Adrenal gland (tissue), 12 donors: Measurements from ENCODE around the gene DGKG. TPM values are rescaled to one million over a fixed set of nuclear protein-coding genes. Genes with fewer than 3 reads are reported as not detected.
A peak's percentile ranks its signal among the peaks of the same experiment; 100 is the strongest.

Source experiments
- DNase-seq, 7 donors: peaks; one replicate each; pipeline ENCODE4 v3.0.0-alpha.2; 2019 to 2020
- H3K27ac ChIP-seq, 5 donors: fragments of 200-600 bp; sonication (generic) in 4 of 5; 1 replicate in 3 of 5; 2 replicates in 2 of 5; pipeline versions ENCODE4 v1.5.1 to v1.8.0; 2016 to 2020; ENCODE audit warnings: mild to moderate bottlenecking in 1 of 5
- H3K27me3 ChIP-seq: fragments of 200-600 bp; 2 replicates; pipeline ENCODE4 v1.8.0; 2021
- H3K36me3 ChIP-seq, 2 donors: fragments of 200-600 bp; replicated peaks in 1 of 2; 1 replicate in 1 of 2; 2 replicates in 1 of 2; pipeline versions ENCODE4 v1.5.1 to v1.8.0; 2018 to 2022
- H3K4me1 ChIP-seq, 2 donors: fragments of 200-600 bp; replicated peaks in 1 of 2; 1 replicate in 1 of 2; 2 replicates in 1 of 2; pipeline versions ENCODE4 v1.5.1 to v1.8.0; 2018 to 2021
- H3K4me3 ChIP-seq, 4 donors: fragments of 200-600 bp; sonication (generic) in 3 of 4; one replicate each; pipeline ENCODE4 v1.5.1; 2016 to 2018
- H3K9me3 ChIP-seq, 3 donors: fragments of 200-600 bp; sonication (generic) in 1 of 3; replicated peaks in 1 of 3; 1 replicate in 2 of 3; 2 replicates in 1 of 3; pipeline versions ENCODE4 v1.5.1 to v1.8.0; 2016 to 2021
- POLR2A ChIP-seq, 2 donors: fragments of 450-650 bp; IDR thresholded peaks; one replicate each; pipeline ENCODE4 v1.6.1; 2017; ENCODE audit warnings: antibody characterized with exemption in 2 of 2, mild to moderate bottlenecking in 2 of 2, moderate library complexity in 1 of 2
- WGBS, 4 donors: extraction: QIAGEN DNeasy Blood & Tissue Kit in 2 of 4; methylation state at CpG; one replicate each; pipeline versions ENCODE4 v1.1.5 to v1.1.7; 2013 to 2017; 5-methylcytosine and 5-hydroxymethylcytosine counted together
- intact Hi-C, 2 donors: fragments of 100-400 bp; cut with DNase I; formaldehyde crosslinking; loops; one replicate each; pipeline versions ENCODE4 v1.14.1 to v1.15.0; 2022 to 2023
- polyA plus RNA-seq, 3 donors: library from polyadenylated mRNA; stranded (reverse); fragments of 200-250 nt in 2 of 3; fragments of 350-450 nt in 1 of 3; fragmentation: Illumina TruSeq in 1 of 3; extraction: RNeasy Lipid Tissue Mini Kit (QIAGEN cat#74804) in 1 of 3; gene quantifications; one replicate each; pipeline ENCODE4 v1.2.3, GENCODE V29; 2013 to 2014
- total RNA-seq, 9 donors: library from RNA; depleted of rRNA in 4 of 9; stranded (reverse); fragments of >200 nt in 4 of 9; fragments of 120-200 nt in 1 of 9; fragmentation: NEBNext Ultra II Directional in 1 of 9; extraction: Animal tissue kit (Norgen Biotek cat#: 25700) in 1 of 9; gene quantifications; one replicate each; pipeline versions ENCODE4 v1.1.0 to v1.2.4, GENCODE V29; 2013 to 2023
- TF ChIP-seq, protein P1 (sequence below), 6 experiments: fragments of 450-650 bp in 4 of 6; fragments of 200-600 bp in 2 of 6; sonication (generic) in 1 of 6; IDR thresholded peaks; 1 replicate in 5 of 6; 2 replicates in 1 of 6; pipeline versions ENCODE4 v1.5.1 to v1.8.0; 2016 to 2021; ENCODE audit warnings: antibody characterized with exemption in 6 of 6, mild to moderate bottlenecking in 2 of 6, moderate library complexity in 1 of 6
- donor health status: healthy with polysubstance abuse.
- donor health status: Bipolar disorder and iron deficiency.
- donor health status: DM: yes; HTN: yes; CAD: no.
- donor health status: DM: no; HTN: no; CAD: no.
- donor health status: DM: no; HTN: no; CAD: no.
- donor health status: DM: yes; HTN: yes; CAD: no.

The DGKG gene
- total and polyA plus RNA-seq, 12 donors, result 2.9 to 43.7 (median 28.3) TPM

DNA sequence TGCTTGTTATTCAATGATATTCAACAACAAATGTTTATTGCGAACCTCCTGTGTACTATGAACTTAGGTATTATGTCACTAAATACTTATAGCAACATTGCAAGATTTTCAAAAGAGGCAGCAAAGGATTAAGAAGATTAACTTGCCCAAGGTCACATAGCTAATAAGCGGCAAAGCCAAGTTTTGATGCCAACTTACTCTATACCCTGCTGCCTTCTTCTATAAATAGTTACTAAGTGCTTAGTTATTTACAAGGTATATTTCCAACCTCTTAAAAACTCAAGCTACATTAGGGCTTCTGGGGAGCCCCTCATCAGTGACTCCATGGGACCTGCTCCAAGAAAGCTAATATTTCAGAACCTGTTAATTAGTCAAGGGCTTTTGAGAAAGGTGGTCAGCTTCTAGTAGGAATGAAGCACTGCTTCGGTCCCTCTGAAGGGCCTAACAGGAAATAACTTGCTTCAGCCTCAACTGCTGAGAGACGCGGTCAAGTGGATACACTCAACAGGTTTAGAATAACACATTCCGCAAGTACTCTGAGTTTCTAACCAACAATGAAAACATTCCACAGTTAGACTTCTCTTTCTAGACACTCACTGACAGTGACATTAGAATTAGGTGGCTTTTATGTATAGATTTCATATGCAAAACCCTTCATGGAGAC is 125.5 kb downstream of the DGKG start:
- no peak overlapping the region for H3K27ac ChIP-seq
- TF ChIP-seq POLR2A (IDR thresholded peaks at IDR 0.05), result no peak
- TF ChIP-seq, protein P1, sequence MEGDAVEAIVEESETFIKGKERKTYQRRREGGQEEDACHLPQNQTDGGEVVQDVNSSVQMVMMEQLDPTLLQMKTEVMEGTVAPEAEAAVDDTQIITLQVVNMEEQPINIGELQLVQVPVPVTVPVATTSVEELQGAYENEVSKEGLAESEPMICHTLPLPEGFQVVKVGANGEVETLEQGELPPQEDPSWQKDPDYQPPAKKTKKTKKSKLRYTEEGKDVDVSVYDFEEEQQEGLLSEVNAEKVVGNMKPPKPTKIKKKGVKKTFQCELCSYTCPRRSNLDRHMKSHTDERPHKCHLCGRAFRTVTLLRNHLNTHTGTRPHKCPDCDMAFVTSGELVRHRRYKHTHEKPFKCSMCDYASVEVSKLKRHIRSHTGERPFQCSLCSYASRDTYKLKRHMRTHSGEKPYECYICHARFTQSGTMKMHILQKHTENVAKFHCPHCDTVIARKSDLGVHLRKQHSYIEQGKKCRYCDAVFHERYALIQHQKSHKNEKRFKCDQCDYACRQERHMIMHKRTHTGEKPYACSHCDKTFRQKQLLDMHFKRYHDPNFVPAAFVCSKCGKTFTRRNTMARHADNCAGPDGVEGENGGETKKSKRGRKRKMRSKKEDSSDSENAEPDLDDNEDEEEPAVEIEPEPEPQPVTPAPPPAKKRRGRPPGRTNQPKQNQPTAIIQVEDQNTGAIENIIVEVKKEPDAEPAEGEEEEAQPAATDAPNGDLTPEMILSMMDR (IDR thresholded peaks at IDR 0.05), result no peak
- H3K9me3 ChIP-seq, result no peaks in the 10 kb centered on the region
- no peaks in the 10 kb centered on the region for H3K27me3 ChIP-seq
- WGBS, 4 donors, result 83 to 94% (median 88%) methylated on average over 6 of the region's 6 CpGs
- H3K4me3 ChIP-seq, result no peak overlapping the region
- intact Hi-C loops, result no loop called here
- H3K4me1 ChIP-seq, result peaks cover 0 to 16% of the 10 kb centered on the region in 2 donors
- H3K36me3 ChIP-seq, result no peaks in the 10 kb centered on the region
- DNase-seq, result no peak

DNA sequence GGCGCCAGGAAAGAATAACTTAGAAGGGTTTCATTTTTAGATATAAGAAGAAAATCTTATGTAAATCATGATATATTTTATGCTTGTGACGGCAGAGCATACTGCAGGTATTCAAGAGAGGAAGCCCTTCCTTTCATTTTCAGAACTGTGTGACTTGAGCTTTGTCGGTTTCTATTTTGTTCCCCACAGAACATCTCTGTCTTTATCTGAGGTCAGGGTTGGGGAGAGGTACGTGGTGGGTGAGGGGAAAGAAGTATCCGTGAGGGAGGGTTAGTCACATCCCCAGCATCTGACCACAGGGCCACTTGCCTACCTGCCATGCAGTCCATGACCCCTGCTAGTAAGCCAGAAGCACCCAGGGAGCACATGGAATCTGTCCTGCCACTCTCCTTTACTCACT is 126.5 kb downstream of the DGKG start:
- Histone ChIP-seq H3K36me3 (no peaks in the 10 kb centered on the region), H3K9me3 (no peaks in the 10 kb centered on the region), H3K27ac (no peak overlapping the region), H3K27me3 (no peaks in the 10 kb centered on the region), H3K4me1 (peaks cover 0 to 8% of the 10 kb centered on the region in 2 donors), H3K4me3 (no peak overlapping the region)
- intact Hi-C loops, result no loop called here
- WGBS, 4 donors, result 71 to 82% (median 77%) methylated on average over 5 of the region's 5 CpGs
- TF ChIP-seq, protein P1 (IDR thresholded peaks at IDR 0.05), result no peak
- no peak for TF ChIP-seq POLR2A (IDR thresholded peaks at IDR 0.05)
- DNase-seq, result no peak

DNA sequence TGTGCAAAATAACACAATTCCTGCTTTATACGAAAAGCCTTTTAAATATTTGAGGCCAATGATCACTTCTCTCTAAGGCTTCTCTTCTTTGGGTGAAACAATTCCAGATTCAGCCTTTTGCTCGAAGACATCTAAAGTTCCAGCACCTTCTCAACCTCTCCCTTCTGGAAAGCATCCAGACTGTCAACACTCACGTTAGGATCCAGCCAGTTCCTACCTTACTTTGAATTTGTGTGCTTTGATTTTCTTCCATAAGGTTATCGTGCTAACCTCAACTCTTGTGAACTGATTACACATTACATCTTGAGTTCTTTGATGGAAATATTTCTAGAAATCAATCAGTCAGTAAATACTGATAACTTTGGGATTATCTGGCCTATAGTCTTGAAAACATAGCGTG is 127.9 kb downstream of the DGKG start:
- Histone ChIP-seq H3K27me3 (no peaks in the 10 kb centered on the region), H3K4me3 (no peak overlapping the region), H3K9me3 (no peaks in the 10 kb centered on the region), H3K27ac (no peak overlapping the region), H3K36me3 (no peaks in the 10 kb centered on the region), H3K4me1 (peaks cover 0 to 8% of the 10 kb centered on the region in 2 donors)
- no peak for TF ChIP-seq POLR2A (IDR thresholded peaks at IDR 0.05)
- TF ChIP-seq, protein P1 (IDR thresholded peaks at IDR 0.05), result no peak
- no peak for DNase-seq
- WGBS, 4 donors, result 87 to 89% (median 88%) methylated on average over 5 of the region's 5 CpGs
- intact Hi-C loops, result no loop called here

DNA sequence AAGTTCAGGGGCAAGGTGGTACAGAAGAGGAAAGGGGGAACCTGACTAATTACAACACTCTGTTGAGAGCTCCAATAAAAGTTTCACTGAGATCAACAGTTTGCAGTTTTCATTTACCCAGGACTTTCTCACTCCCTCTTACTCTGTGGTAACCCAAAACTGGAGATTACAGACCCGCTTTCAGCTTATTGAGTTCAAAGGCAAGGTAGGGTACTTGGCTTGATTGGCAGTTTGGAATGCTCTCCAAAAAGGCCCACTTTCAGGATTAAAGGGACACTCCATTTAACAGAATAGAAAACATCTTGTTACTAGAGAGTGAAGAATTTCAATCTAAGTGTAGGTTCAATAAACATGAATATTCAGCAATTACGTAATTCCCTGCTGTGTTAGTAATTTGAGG is 135.6 kb downstream of the DGKG start:
- Histone ChIP-seq H3K4me3 (no peak overlapping the region), H3K27me3 (no peaks in the 10 kb centered on the region), H3K9me3 (no peaks in the 10 kb centered on the region), H3K27ac (peak overlapping the region in 2 of 5 donors; percentile 18 to 68), H3K36me3 (no peaks in the 10 kb centered on the region), H3K4me1 (peaks cover 6 to 12% of the 10 kb centered on the region in 2 donors)
- TF ChIP-seq, protein P1 (IDR thresholded peaks at IDR 0.05), result no peak
- no peak for TF ChIP-seq POLR2A (IDR thresholded peaks at IDR 0.05)
- no peak for DNase-seq
- WGBS, 4 donors, result 89 to 100% (median 96%) methylated on average over 2 of the region's 2 CpGs
- intact Hi-C loops, result no loop called here
